Lower lobe of right lung (tissue), 2 donors: Measurements from ENCODE around the gene BIRC5. TPM values are rescaled to one million over a fixed set of nuclear protein-coding genes. Genes with fewer than 3 reads are reported as not detected.

Experiments
- ATAC-seq, 2 donors: fragments of 200-7000 bp; cut with Tn5 transposase; one replicate each; pipeline ENCODE4 v1.9.1; 2020 to 2022; ENCODE audit warnings: mild to moderate bottlenecking in 2 of 2, moderate library complexity in 2 of 2
- DNase-seq: peaks from one replicate; pipeline ENCODE4 v3.0.0-alpha.2; 2020
- H3K27ac ChIP-seq: fragments of 200-600 bp; one replicate; pipeline ENCODE4 v1.8.0; 2022
- H3K27me3 ChIP-seq: fragments of 200-600 bp; one replicate; pipeline ENCODE4 v1.8.0; 2022; ENCODE audit warnings: low read depth
- H3K36me3 ChIP-seq: fragments of 200-600 bp; one replicate; pipeline ENCODE4 v1.8.0; 2022; ENCODE audit warnings: mild to moderate bottlenecking
- H3K4me1 ChIP-seq: fragments of 200-600 bp; one replicate; pipeline ENCODE4 v1.8.0; 2022
- H3K4me3 ChIP-seq: fragments of 200-600 bp; one replicate; pipeline ENCODE4 v1.8.0; 2022; ENCODE audit warnings: mild to moderate bottlenecking
- H3K9me3 ChIP-seq: fragments of 200-600 bp; one replicate; pipeline ENCODE4 v1.8.0; 2022
- CTCF ChIP-seq: fragments of 200-600 bp; IDR thresholded peaks from one replicate; pipeline ENCODE4 v1.8.0; 2022; ENCODE audit warnings: antibody characterized with exemption, mild to moderate bottlenecking
- intact Hi-C: fragments of 100-400 bp; cut with DNase I; formaldehyde crosslinking; loops from one replicate; pipeline ENCODE4 v1.11.0; 2022
- total RNA-seq: library from RNA; stranded (reverse); fragmentation: NEBNext Ultra II Directional; extraction: Animal tissue kit (Norgen Biotek cat#: 25700); gene quantifications from one replicate; pipeline ENCODE4 v1.2.1, GENCODE V29; 2021
- donor health status: DM: no; HTN: yes; CAD: no; lungs with severe emphysema.

BIRC5 gene
- total RNA-seq, 1 donor from 2014 or later, result 1.8 TPM

- Histone ChIP-seq H3K36me3 (no peaks in the 10 kb centered on the region), H3K4me3 (no peak overlapping the region), H3K9me3 (no peaks in the 10 kb centered on the region), H3K27me3 (peaks cover 21% of the 10 kb centered on the region), H3K4me1 (peaks cover 23% of the 10 kb centered on the region), H3K27ac (no peak overlapping the region)
- intact Hi-C loops, result no loop called here
- ATAC-seq (no peak), DNase-seq (no peak)
- TF ChIP-seq CTCF, result no peak
Observed at GRCh38 chr17:78227455-78227916, 13.4 kb downstream of the BIRC5 start.

- no peak for ATAC-seq
- H3K27me3 ChIP-seq, result peaks cover 28% of the 10 kb centered on the region
- intact Hi-C loops, result no loop called here
Observed at GRCh38 chr17:78228176-78228575, 14.1 kb downstream of the BIRC5 start.

DNA sequence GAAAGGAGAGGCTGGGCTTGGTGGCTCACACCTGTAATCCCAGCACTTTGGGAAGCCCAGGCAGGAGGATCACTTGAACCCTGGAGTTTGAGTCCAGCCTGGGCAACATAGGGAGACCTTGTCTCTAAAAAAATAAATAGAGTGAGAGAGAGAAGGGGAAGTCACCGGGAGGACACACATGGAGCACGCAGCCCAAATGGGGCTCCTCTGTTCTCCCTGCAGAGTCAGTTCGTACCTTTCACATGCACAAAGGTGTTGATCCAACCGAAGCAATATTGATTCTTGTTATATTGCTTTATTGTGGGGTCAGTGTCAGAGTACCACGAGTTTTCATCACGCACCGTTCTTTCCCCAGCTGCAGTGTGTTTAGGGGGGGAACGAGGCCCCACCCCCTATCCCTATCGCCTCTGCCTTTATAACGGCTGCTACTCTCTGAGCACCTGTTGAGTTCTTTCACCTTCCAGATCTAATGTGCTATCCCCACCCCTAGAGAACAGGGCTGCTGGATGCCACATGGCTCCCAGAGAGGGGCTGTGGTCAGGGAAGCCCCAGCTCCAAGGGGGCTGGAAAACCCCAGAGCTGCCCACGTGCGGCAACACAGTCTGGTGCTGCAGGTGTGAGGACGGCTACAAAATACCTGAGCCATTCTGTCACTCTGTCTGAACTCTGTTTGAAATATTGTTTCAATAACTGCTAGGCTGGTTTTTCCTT is 16.4 kb downstream of the BIRC5 start:
- H3K27me3 ChIP-seq, result peaks cover 33% of the 10 kb centered on the region
- no peak for DNase-seq
- H3K9me3 ChIP-seq, result no peaks in the 10 kb centered on the region
- H3K27ac ChIP-seq, result no peak overlapping the region
- ATAC-seq, result no peak
- H3K36me3 ChIP-seq, result no peaks in the 10 kb centered on the region
- peaks cover 7% of the 10 kb centered on the region for H3K4me1 ChIP-seq
- no peak overlapping the region for H3K4me3 ChIP-seq
- intact Hi-C loops, result no loop called here
- TF ChIP-seq CTCF, result no peak

More at GRCh38 chr17:78228176-78228575, 14.1 kb downstream of the BIRC5 start:
- no peak for TF ChIP-seq CTCF
- Histone ChIP-seq H3K4me1 (peaks cover 18% of the 10 kb centered on the region), H3K27ac (no peak overlapping the region), H3K36me3 (no peaks in the 10 kb centered on the region), H3K9me3 (no peaks in the 10 kb centered on the region), H3K4me3 (no peak overlapping the region)
- DNase-seq, result no peak

GRCh38 chr17:78230996-78231935 is 17.2 kb downstream of the BIRC5 start, which contains the start of gene TMEM235:
Gene TMEM235 (plus strand): TSS chr17:78231631. CDS start chr17:78232024, 393 bp downstream.
- H3K27me3 ChIP-seq, result peaks cover 33% of the 10 kb centered on the region
- H3K4me3 ChIP-seq, result no peak within 1 kb of the TSS
- intact Hi-C loops, result no loop called here
- peaks cover 7% of the 10 kb centered on the region for H3K4me1 ChIP-seq
- TF ChIP-seq CTCF, result no peak
- no peak for ATAC-seq
- no peaks in the 10 kb centered on the region for H3K36me3 ChIP-seq
- DNase-seq, result no peak
- no peaks in the 10 kb centered on the region for H3K9me3 ChIP-seq
- H3K27ac ChIP-seq, result no peak within 1 kb of the TSS

- H3K27ac ChIP-seq, result no peak overlapping the region
- DNase-seq (no peak), ATAC-seq (peak; percentile 11 to 14)
- intact Hi-C loops, result no loop called here
- peaks cover 7% of the 10 kb centered on the region for H3K4me1 ChIP-seq
- H3K4me3 ChIP-seq, result no peak overlapping the region
- H3K36me3 ChIP-seq, result no peaks in the 10 kb centered on the region
- H3K9me3 ChIP-seq, result no peaks in the 10 kb centered on the region
- H3K27me3 ChIP-seq, result peaks cover 33% of the 10 kb centered on the region
- no peak for TF ChIP-seq CTCF
Observed at GRCh38 chr17:78231991-78232858, 18.2 kb downstream of the BIRC5 start.
